NCI-H2107 treated with DMSO at 0.1 percent for 48 hours (cell line): ENCODE results near the gene SPON2.
A peak's percentile ranks its signal among the peaks of the same experiment; 100 is the strongest.
"Not testable (repeated sequence)": the region's sequence is repeated elsewhere in the genome, so short reads cannot be mapped to it uniquely, and the experiment has no call there.

Experiments used
- DNase-seq: peaks from one replicate; lab custom pipeline; 2025; ENCODE audit not compliant: unreplicated experiment; lab: John Stamatoyannopoulos, UW

Gene SPON2

GRCh38 chr4:1152290-1152689 lies 20.1 kb downstream of the SPON2 start:
- DNase-seq: no peak

- DNase-seq: no peak
Observed at GRCh38 chr4:1151541-1151940, 20.8 kb downstream of the SPON2 start.

- DNase-seq: no peak
Observed at GRCh38 chr4:1150875-1151274, 21.5 kb downstream of the SPON2 start.

GRCh38 chr4:1139860-1140259 lies 32.5 kb downstream of the SPON2 start:
- no peak for DNase-seq

GRCh38 chr4:1137850-1138249 lies 34.5 kb downstream of the SPON2 start:
- DNase-seq: no peak

- DNase-seq: no peak
Observed at GRCh38 chr4:1137063-1137776, 35.2 kb downstream of the SPON2 start.

- DNase-seq: no peak
Observed at GRCh38 chr4:1136048-1136447, 36.3 kb downstream of the SPON2 start.

- no peak for DNase-seq
Observed at GRCh38 chr4:1133033-1133432, 39.4 kb downstream of the SPON2 start.

- peak; percentile 37 for DNase-seq
Observed at GRCh38 chr4:1130316-1131186, 41.8 kb downstream of the SPON2 start.

- no peak for DNase-seq
Observed at GRCh38 chr4:1126506-1126905, 45.9 kb downstream of the SPON2 start.

GRCh38 chr4:1125466-1125865 lies 46.9 kb downstream of the SPON2 start:
- DNase-seq: not testable (repeated sequence)

GRCh38 chr4:1124818-1125217 lies 47.6 kb downstream of the SPON2 start:
- no peak for DNase-seq

GRCh38 chr4:1122505-1122904 lies 49.9 kb downstream of the SPON2 start:
- no peak for DNase-seq
